CD14-positive monocyte (primary cell): ENCODE results near the gene CLDN20. TPM values are rescaled to one million over a fixed set of nuclear protein-coding genes. Genes with fewer than 3 reads are reported as not detected.

Experiments used
- DNase-seq, 3 donors: peaks; one replicate each; pipeline ENCODE4 v3.0.0-alpha.2; 2011 to 2022
- H2AFZ ChIP-seq: 2 replicates; pipeline ENCODE4 v1.6.0; 2012; ENCODE audit warnings: mild to moderate bottlenecking, low read depth, low read length, inconsistent platforms; ENCODE audit not compliant: insufficient read depth, poor library complexity, severe bottlenecking
- H3K27ac ChIP-seq, 2 donors: 1 replicate in 1 of 2; 2 replicates in 1 of 2; pipeline ENCODE4 v1.5.1; 2012 to 2013; ENCODE audit warnings: low read length in 2 of 2, control low read depth in 1 of 2, inconsistent platforms in 1 of 2, low read depth in 1 of 2, mild to moderate bottlenecking in 1 of 2
- H3K27me3 ChIP-seq, 2 donors: one replicate each; pipeline versions ENCODE4 v1.6.0 to v1.6.1; 2011 to 2013; ENCODE audit warnings: low read length in 2 of 2; ENCODE audit not compliant: control insufficient read depth in 2 of 2, insufficient read depth in 2 of 2
- H3K36me3 ChIP-seq, 2 donors: replicated peaks in 1 of 2; 1 replicate in 1 of 2; 2 replicates in 1 of 2; pipeline versions ENCODE4 v1.5.1 to v1.6.1; 2012 to 2013; ENCODE audit warnings: low read length in 2 of 2, control low read depth in 1 of 2, inconsistent platforms in 1 of 2, mild to moderate bottlenecking in 1 of 2; ENCODE audit not compliant: insufficient read depth in 2 of 2, control insufficient read depth in 1 of 2
- H3K4me1 ChIP-seq, 2 donors: 1 replicate in 1 of 2; 2 replicates in 1 of 2; pipeline versions ENCODE4 v1.5.1 to v1.6.1; 2012 to 2013; ENCODE audit warnings: low read length in 2 of 2, control low read depth in 1 of 2, inconsistent platforms in 1 of 2, mild to moderate bottlenecking in 1 of 2, moderate library complexity in 1 of 2; ENCODE audit not compliant: insufficient read depth in 2 of 2, control insufficient read depth in 1 of 2
- H3K4me2 ChIP-seq: replicated peaks from 2 replicates; pipeline ENCODE3; 2012; ENCODE audit warnings: low read length, moderate library complexity, mild to moderate bottlenecking; ENCODE audit not compliant: poor library complexity, severe bottlenecking; ENCODE audit errors: extremely low read depth
- H3K4me3 ChIP-seq, 3 experiments: fragments of 200-600 bp in 1 of 3; sonication (generic) in 1 of 3; replicated peaks in 1 of 3; 1 replicate in 2 of 3; 2 replicates in 1 of 3; pipeline ENCODE4 v1.5.1; 2011 to 2013; ENCODE audit warnings: low read length in 3 of 3, mild to moderate bottlenecking in 3 of 3, control low read depth in 2 of 3, low read depth in 2 of 3, inconsistent platforms in 1 of 3, moderate library complexity in 1 of 3
- H3K79me2 ChIP-seq: 2 replicates; pipeline ENCODE4 v1.6.0; 2012; ENCODE audit warnings: mild to moderate bottlenecking, control low read depth, inconsistent platforms, low read length, moderate library complexity; ENCODE audit not compliant: insufficient read depth
- H3K9ac ChIP-seq: 2 replicates; pipeline ENCODE4 v1.6.0; 2017; ENCODE audit warnings: low read length, mild to moderate bottlenecking; ENCODE audit not compliant: insufficient read depth, poor library complexity, severe bottlenecking
- H3K9me3 ChIP-seq, 2 donors: replicated peaks in 1 of 2; 1 replicate in 1 of 2; 2 replicates in 1 of 2; pipeline versions ENCODE4 v1.5.1 to v1.6.1; 2012 to 2013; ENCODE audit warnings: low read length in 2 of 2, control low read depth in 1 of 2; ENCODE audit not compliant: control insufficient read depth in 1 of 2, insufficient read depth in 1 of 2
- H4K20me1 ChIP-seq: 2 replicates; pipeline ENCODE4 v1.6.0; 2012; ENCODE audit warnings: mild to moderate bottlenecking, low read length, control low read depth, moderate library complexity; ENCODE audit not compliant: insufficient read depth
- H3K27ac Mint-ChIP-seq, 7 donors: one replicate each; pipeline ENCODE4 v1.8.0; 2020; ENCODE audit warnings: mild to moderate bottlenecking in 7 of 7, mixed read lengths in 7 of 7, moderate library complexity in 6 of 7, inconsistent platforms in 2 of 7
- H3K27me3 Mint-ChIP-seq, 3 donors: one replicate each; pipeline ENCODE4 v1.8.0; 2021 to 2022; ENCODE audit warnings: low read depth in 3 of 3, mild to moderate bottlenecking in 3 of 3, mixed read lengths in 3 of 3, moderate library complexity in 3 of 3, inconsistent platforms in 1 of 3
- H3K36me3 Mint-ChIP-seq, 2 donors: one replicate each; pipeline ENCODE4 v1.8.0; 2020; ENCODE audit warnings: mixed read lengths in 2 of 2, inconsistent platforms in 1 of 2, mild to moderate bottlenecking in 1 of 2
- H3K4me1 Mint-ChIP-seq: one replicate; pipeline ENCODE4 v1.8.0; 2020; ENCODE audit warnings: mild to moderate bottlenecking, mixed read lengths
- H3K4me3 Mint-ChIP-seq, 2 donors: one replicate each; pipeline ENCODE4 v1.8.0; 2020; ENCODE audit warnings: mild to moderate bottlenecking in 2 of 2, mixed read lengths in 2 of 2, moderate library complexity in 1 of 2
- H3K9me3 Mint-ChIP-seq, 7 donors: one replicate each; pipeline ENCODE4 v1.8.0; 2020 to 2022; ENCODE audit warnings: mixed read lengths in 7 of 7, mild to moderate bottlenecking in 6 of 7, moderate library complexity in 6 of 7, inconsistent platforms in 2 of 7
- CTCF ChIP-seq: fragments of 200-600 bp; IDR thresholded peaks from one replicate; pipeline ENCODE4 v1.8.0; 2022; ENCODE audit warnings: antibody characterized with exemption, mild to moderate bottlenecking
- WGBS: methylation state at CpG from one replicate; pipeline ENCODE4 v1.1.5; 2013; ENCODE audit warnings: missing lambda C conversion rate; ENCODE audit not compliant: insufficient coverage; 5-methylcytosine and 5-hydroxymethylcytosine counted together
- intact Hi-C, 2 donors: fragments of 100-400 bp; cut with micrococcal nuclease; formaldehyde crosslinking; loops; one replicate each; pipeline versions ENCODE4 v1.15.0 to v1.15.1; 2023
- polyA plus RNA-seq, 3 donors: library from polyadenylated mRNA; depleted of rRNA in 1 of 3; unstranded in 2 of 3; stranded (reverse) in 1 of 3; fragments of 300-500 nt in 2 of 3; fragments of >200 nt in 1 of 3; fragmentation: Illumina TruSeq in 2 of 3; gene quantifications; 1 replicate in 2 of 3; 2 replicates in 1 of 3; pipeline ENCODE4 v1.2.3, GENCODE V29; 2012 to 2021

Gene CLDN20
- polyA plus RNA-seq, 3 donors = not detected

GRCh38 chr6:155276638-155277037 is 12.8 kb downstream of the CLDN20 start:
- no peaks in the 10 kb centered on the region for H3K4me1 Mint-ChIP-seq
- intact Hi-C loops = no loop called here
- H3K79me2 ChIP-seq = no peaks in the 10 kb centered on the region

GRCh38 chr6:155278319-155279049 is 14.7 kb downstream of the CLDN20 start:
- Histone ChIP-seq H3K9ac (no peak overlapping the region), H3K4me3 (no peak overlapping the region), H3K4me2 (no peak overlapping the region), H3K4me1 (no peaks in the 10 kb centered on the region), H3K9me3 (no peaks in the 10 kb centered on the region), H2AFZ (no peak overlapping the region), H4K20me1 (no peaks in the 10 kb centered on the region), H3K79me2 (no peaks in the 10 kb centered on the region), H3K27me3 (no peaks in the 10 kb centered on the region), H3K36me3 (peaks cover 25 to 60% of the 10 kb centered on the region in 2 donors), H3K27ac (no peak overlapping the region)
- peaks cover 39 to 61% of the 10 kb centered on the region in 2 donors for H3K36me3 Mint-ChIP-seq
- H3K27me3 Mint-ChIP-seq = no peaks in the 10 kb centered on the region
- intact Hi-C loops = no loop called here
- no peak for DNase-seq
- H3K9me3 Mint-ChIP-seq = no peaks in the 10 kb centered on the region
- no peak overlapping the region for H3K4me3 Mint-ChIP-seq
- no peak for TF ChIP-seq CTCF
- H3K27ac Mint-ChIP-seq = peak overlapping the region in 1 of 7 donors; percentile 16
- H3K4me1 Mint-ChIP-seq = no peaks in the 10 kb centered on the region
- 100% methylated on average over 1 of the region's 5 CpGs for WGBS

More at GRCh38 chr6:155276638-155277037, 12.8 kb downstream of the CLDN20 start:
- no peak for TF ChIP-seq CTCF
- H4K20me1 ChIP-seq = no peaks in the 10 kb centered on the region
- no peaks in the 10 kb centered on the region for H3K27me3 ChIP-seq
- no peak overlapping the region for H3K9ac ChIP-seq
- H2AFZ ChIP-seq = no peak overlapping the region
- no peaks in the 10 kb centered on the region for H3K9me3 ChIP-seq
- no peak overlapping the region for H3K4me3 ChIP-seq
- H3K27ac ChIP-seq = no peak overlapping the region
- Mint-ChIP-seq H3K27me3 (no peaks in the 10 kb centered on the region), H3K4me3 (no peak overlapping the region), H3K36me3 (peaks cover 43 to 50% of the 10 kb centered on the region in 2 donors), H3K27ac (no peak overlapping the region), H3K9me3 (no peaks in the 10 kb centered on the region)
- no peak for DNase-seq
- H3K36me3 ChIP-seq = peaks cover 22 to 50% of the 10 kb centered on the region in 2 donors
- no peak overlapping the region for H3K4me2 ChIP-seq
- no peaks in the 10 kb centered on the region for H3K4me1 ChIP-seq
